SJSA1 (cell line): ENCODE measurements around the gene AMELX. TPM values are rescaled to one million over a fixed set of nuclear protein-coding genes. Genes with fewer than 3 reads are reported as not detected.
A peak's percentile ranks its signal among the peaks of the same experiment; 100 is the strongest.

Experiments
- DNase-seq, 2 experiments: peaks; one replicate each; pipeline ENCODE4 v3.0.0-alpha.2; 2015 to 2020; ENCODE audit warnings: low spot score in 2 of 2, low read depth in 1 of 2
- H3K27ac ChIP-seq: fragments of 250-450 bp; sonication (Bioruptor Pico); 2 replicates; pipeline ENCODE4 v1.5.1; 2020; ENCODE audit warnings: mild to moderate bottlenecking, moderate library complexity
- H3K27me3 ChIP-seq: fragments of 250-450 bp; sonication (Bioruptor Pico); replicated peaks from 2 replicates; pipeline ENCODE4 v1.5.1; 2020; ENCODE audit warnings: mild to moderate bottlenecking, moderate library complexity
- H3K36me3 ChIP-seq: fragments of 250-450 bp; sonication (Bioruptor Pico); 2 replicates; pipeline ENCODE4 v1.5.1; 2020; ENCODE audit warnings: mild to moderate bottlenecking
- H3K4me1 ChIP-seq: fragments of 250-450 bp; sonication (Bioruptor Pico); replicated peaks from 2 replicates; pipeline ENCODE4 v1.6.1; 2021; ENCODE audit warnings: mild to moderate bottlenecking
- H3K4me3 ChIP-seq: fragments of 250-450 bp; sonication (Bioruptor Pico); 2 replicates; pipeline ENCODE4 v1.5.1; 2020; ENCODE audit warnings: mild to moderate bottlenecking
- H3K9me3 ChIP-seq: fragments of 250-450 bp; sonication (Bioruptor Pico); replicated peaks from 2 replicates; pipeline ENCODE4 v1.5.1; 2020; ENCODE audit warnings: mild to moderate bottlenecking
- total RNA-seq: library from RNA; depleted of rRNA; stranded (reverse); fragments of >200 nt; shearing (Covaris generic); gene quantifications from 2 replicates; pipeline ENCODE4 v1.2.3, GENCODE V29; 2014; rRNA removed

The AMELX gene
- not detected in 2 replicates for total RNA-seq

GRCh38 chrX:11293113-11293512, at the start of gene AMELX:
AMELX (plus strand) TSS chrX:11293413; CDS start chrX:11294789, 1,376 bp downstream.
- no peaks in the 10 kb centered on the region for H3K27me3 ChIP-seq
- H3K36me3 ChIP-seq: no peaks in the 10 kb centered on the region
- no peaks in the 10 kb centered on the region for H3K4me1 ChIP-seq
- no peak for DNase-seq
- H3K9me3 ChIP-seq: no peaks in the 10 kb centered on the region
- no peak within 1 kb of the TSS for H3K4me3 ChIP-seq
- no peak within 1 kb of the TSS for H3K27ac ChIP-seq

- no peak for DNase-seq
Measured at GRCh38 chrX:11244636-11245035, 48.6 kb upstream of the AMELX start.

DNA sequence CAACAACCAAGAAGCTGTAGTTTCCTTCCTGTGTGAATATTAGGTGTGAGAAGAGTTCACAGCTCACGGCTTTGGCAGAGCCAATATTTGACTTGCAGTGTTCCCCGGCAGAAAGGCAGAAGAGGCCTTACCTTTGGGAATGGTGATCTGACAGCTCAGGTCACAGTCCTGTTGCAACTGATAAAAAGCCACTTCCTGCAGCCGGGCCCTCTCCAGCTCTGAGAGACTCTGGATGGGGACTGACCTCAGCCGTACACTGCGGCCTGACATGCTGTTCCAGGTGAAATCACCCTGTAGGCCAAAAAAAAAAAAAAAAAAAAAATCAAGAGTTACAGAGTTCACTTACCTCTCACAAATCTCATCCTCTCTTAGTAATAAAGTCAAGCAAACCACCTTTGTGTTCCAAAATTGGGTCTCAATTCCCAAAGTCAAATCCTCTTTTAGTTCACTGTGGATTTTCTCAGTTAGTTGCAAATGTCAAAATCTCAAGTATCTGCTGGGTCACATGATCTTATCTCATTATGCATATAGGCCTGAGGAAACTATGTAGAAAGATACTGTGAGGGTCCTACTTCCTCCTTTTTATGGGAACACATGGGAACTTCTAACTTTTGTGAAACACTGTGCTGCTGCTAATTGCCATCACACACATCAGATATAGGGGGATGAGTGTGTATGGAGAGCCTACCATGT, 38.6 kb upstream of the AMELX start:
- Histone ChIP-seq H3K9me3 (no peaks in the 10 kb centered on the region), H3K27me3 (no peaks in the 10 kb centered on the region), H3K27ac (no peak overlapping the region), H3K4me1 (no peaks in the 10 kb centered on the region), H3K4me3 (no peak overlapping the region), H3K36me3 (no peaks in the 10 kb centered on the region)
- no peak for DNase-seq

More at GRCh38 chrX:11244636-11245035, 48.6 kb upstream of the AMELX start:
- no peak overlapping the region for H3K4me3 ChIP-seq
- no peaks in the 10 kb centered on the region for H3K4me1 ChIP-seq
- H3K9me3 ChIP-seq: no peaks in the 10 kb centered on the region
- H3K27me3 ChIP-seq: no peaks in the 10 kb centered on the region
- H3K36me3 ChIP-seq: no peaks in the 10 kb centered on the region
- no peak overlapping the region for H3K27ac ChIP-seq

GRCh38 chrX:11257290-11257689, 35.9 kb upstream of the AMELX start:
- no peaks in the 10 kb centered on the region for H3K9me3 ChIP-seq
- H3K27ac ChIP-seq: no peak overlapping the region
- no peak overlapping the region for H3K4me3 ChIP-seq
- H3K36me3 ChIP-seq: no peaks in the 10 kb centered on the region
- H3K4me1 ChIP-seq: no peaks in the 10 kb centered on the region
- no peaks in the 10 kb centered on the region for H3K27me3 ChIP-seq
- DNase-seq: no peak

- Histone ChIP-seq H3K27me3 (no peaks in the 10 kb centered on the region), H3K9me3 (no peaks in the 10 kb centered on the region), H3K4me1 (no peaks in the 10 kb centered on the region), H3K4me3 (no peak overlapping the region), H3K36me3 (no peaks in the 10 kb centered on the region), H3K27ac (no peak overlapping the region)
- no peak for DNase-seq
Measured at GRCh38 chrX:11257711-11258110, 35.5 kb upstream of the AMELX start.

GRCh38 chrX:11259437-11259836, 33.8 kb upstream of the AMELX start:
- Histone ChIP-seq H3K4me3 (no peak overlapping the region), H3K9me3 (no peaks in the 10 kb centered on the region), H3K27ac (no peak overlapping the region), H3K36me3 (no peaks in the 10 kb centered on the region), H3K27me3 (no peaks in the 10 kb centered on the region), H3K4me1 (no peaks in the 10 kb centered on the region)
- DNase-seq: no peak

GRCh38 chrX:11261260-11261659, 32.0 kb upstream of the AMELX start:
- Histone ChIP-seq H3K4me1 (no peaks in the 10 kb centered on the region), H3K27me3 (no peaks in the 10 kb centered on the region), H3K36me3 (no peaks in the 10 kb centered on the region), H3K9me3 (no peaks in the 10 kb centered on the region), H3K4me3 (no peak overlapping the region), H3K27ac (no peak overlapping the region)
- DNase-seq: peak in 1 of 2 experiments; percentile 0

DNA sequence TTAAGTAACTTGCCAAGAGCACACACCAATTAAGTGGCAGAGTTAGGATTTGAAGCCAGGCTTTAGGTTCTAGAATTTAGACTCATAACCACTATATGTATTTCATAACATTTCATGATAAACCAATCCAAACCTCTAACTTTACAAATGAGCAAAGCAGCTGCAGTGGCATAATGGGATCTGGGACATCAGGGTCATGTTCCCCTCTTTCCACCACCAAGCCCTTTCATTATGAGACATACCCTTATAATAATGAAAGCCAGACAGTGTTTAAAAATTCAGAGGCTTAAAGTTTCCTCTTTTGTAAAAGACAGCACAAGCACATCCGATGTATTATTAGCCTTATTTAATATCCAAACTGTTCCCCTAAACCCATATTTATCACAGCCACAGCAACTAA, 28.3 kb upstream of the AMELX start:
- Histone ChIP-seq H3K4me3 (no peak overlapping the region), H3K27me3 (no peaks in the 10 kb centered on the region), H3K4me1 (no peaks in the 10 kb centered on the region), H3K9me3 (no peaks in the 10 kb centered on the region), H3K27ac (no peak overlapping the region), H3K36me3 (no peaks in the 10 kb centered on the region)
- DNase-seq: no peak

- Histone ChIP-seq H3K9me3 (no peaks in the 10 kb centered on the region), H3K27ac (no peak overlapping the region), H3K4me3 (no peak overlapping the region), H3K36me3 (no peaks in the 10 kb centered on the region), H3K4me1 (no peaks in the 10 kb centered on the region), H3K27me3 (no peaks in the 10 kb centered on the region)
- DNase-seq: no peak
Measured at GRCh38 chrX:11265352-11265751, 27.9 kb upstream of the AMELX start.

DNA sequence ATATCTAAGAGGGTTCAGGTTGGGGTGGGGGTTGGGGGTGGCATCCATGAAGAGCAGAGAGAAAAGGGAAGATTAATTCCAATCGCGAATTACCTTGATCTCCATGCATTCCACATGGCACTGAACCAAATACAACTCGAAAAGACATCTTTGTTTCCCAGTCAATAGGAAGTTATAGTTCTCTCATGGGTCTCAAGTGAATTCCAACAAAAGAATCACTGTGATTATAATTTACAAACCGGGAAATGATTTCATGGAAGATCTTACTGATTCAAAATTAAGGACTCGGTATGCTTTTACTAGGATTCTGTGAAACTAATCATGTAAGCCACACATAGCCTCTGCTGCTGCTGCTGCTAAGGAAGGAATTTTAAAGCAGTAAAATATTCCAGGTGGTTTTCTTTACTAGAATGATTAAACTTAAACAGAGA, 26.6 kb upstream of the AMELX start:
- no peaks in the 10 kb centered on the region for H3K9me3 ChIP-seq
- no peaks in the 10 kb centered on the region for H3K27me3 ChIP-seq
- H3K36me3 ChIP-seq: no peaks in the 10 kb centered on the region

GRCh38 chrX:11267425-11267824, 25.8 kb upstream of the AMELX start:
- Histone ChIP-seq H3K27me3 (no peaks in the 10 kb centered on the region), H3K36me3 (no peaks in the 10 kb centered on the region), H3K4me3 (no peak overlapping the region), H3K27ac (no peak overlapping the region), H3K4me1 (no peaks in the 10 kb centered on the region), H3K9me3 (no peaks in the 10 kb centered on the region)
- no peak for DNase-seq

More for the DNA sequence above, 26.6 kb upstream of the AMELX start:
- H3K27ac ChIP-seq: no peak overlapping the region
- H3K4me3 ChIP-seq: no peak overlapping the region
- no peaks in the 10 kb centered on the region for H3K4me1 ChIP-seq
- DNase-seq: no peak

DNA sequence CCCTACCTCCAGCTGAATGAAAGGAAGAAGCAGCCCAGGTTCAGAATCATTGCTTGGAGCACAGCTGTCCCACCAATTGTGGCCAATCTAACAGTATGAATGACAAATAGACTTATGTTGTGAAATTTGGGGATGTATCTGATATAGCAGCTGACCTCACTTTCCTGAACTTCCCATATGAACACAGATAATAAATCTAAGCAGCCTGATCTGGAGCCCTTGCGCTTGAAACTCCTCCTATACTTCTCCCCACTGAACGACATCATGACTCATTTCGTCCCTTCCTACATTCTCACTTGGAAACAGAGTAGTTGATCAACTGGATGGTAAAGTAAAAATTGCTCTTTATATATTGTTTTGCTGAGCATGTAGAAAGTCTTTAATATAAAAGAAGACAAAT, 24.2 kb upstream of the AMELX start:
- Histone ChIP-seq H3K36me3 (no peaks in the 10 kb centered on the region), H3K4me3 (no peak overlapping the region), H3K4me1 (no peaks in the 10 kb centered on the region), H3K27ac (no peak overlapping the region), H3K9me3 (no peaks in the 10 kb centered on the region), H3K27me3 (no peaks in the 10 kb centered on the region)
- no peak for DNase-seq

- no peaks in the 10 kb centered on the region for H3K27me3 ChIP-seq
- no peaks in the 10 kb centered on the region for H3K4me1 ChIP-seq
- no peaks in the 10 kb centered on the region for H3K9me3 ChIP-seq
- no peak for DNase-seq
- no peaks in the 10 kb centered on the region for H3K36me3 ChIP-seq
- H3K4me3 ChIP-seq: no peak overlapping the region
- no peak overlapping the region for H3K27ac ChIP-seq
Measured at GRCh38 chrX:11269996-11270395, 23.2 kb upstream of the AMELX start.

DNA sequence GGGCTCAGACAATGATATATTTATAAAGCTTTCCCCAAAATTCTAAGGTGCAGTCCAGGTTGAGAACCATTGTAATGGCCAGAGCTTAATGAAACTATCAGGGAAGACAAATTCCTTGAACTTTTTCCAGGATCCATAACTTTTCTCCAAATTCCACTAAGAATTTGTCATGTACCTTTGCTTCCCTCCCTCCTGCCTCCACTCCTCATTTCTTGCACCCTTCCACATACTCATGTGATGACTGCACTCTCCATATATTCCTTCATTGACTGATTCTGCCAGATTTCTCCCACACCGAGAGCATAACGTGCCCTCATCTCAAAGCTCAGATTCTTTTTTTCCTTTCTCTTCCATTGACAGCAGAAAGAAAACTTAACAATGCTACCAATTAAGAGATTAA, 20.9 kb upstream of the AMELX start:
- H3K27ac ChIP-seq: no peak overlapping the region
- H3K4me3 ChIP-seq: no peak overlapping the region
- no peaks in the 10 kb centered on the region for H3K9me3 ChIP-seq
- no peaks in the 10 kb centered on the region for H3K36me3 ChIP-seq
- no peaks in the 10 kb centered on the region for H3K4me1 ChIP-seq
- DNase-seq: no peak
- H3K27me3 ChIP-seq: no peaks in the 10 kb centered on the region

DNA sequence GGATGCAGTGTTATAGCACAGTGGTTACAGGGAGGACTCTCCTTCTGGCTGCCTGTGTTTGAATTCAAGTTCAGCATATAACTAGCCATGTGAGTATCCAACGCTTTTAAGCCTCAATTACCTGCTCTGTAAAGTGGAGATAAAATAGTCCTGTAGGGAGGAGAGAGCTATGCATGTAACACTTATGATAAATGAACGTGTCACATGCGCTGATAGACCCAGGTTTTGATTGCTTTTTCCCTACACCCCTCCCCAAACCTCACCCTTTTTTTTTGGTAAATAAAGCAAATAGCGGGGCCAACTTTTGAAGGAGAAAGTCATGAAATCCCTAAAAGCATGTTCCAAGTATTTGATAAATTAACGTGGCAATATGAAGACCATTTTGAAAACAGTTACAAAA, 20.4 kb upstream of the AMELX start:
- H3K27me3 ChIP-seq: no peaks in the 10 kb centered on the region

More for the DNA sequence above, 20.4 kb upstream of the AMELX start:
- no peaks in the 10 kb centered on the region for H3K4me1 ChIP-seq
- H3K36me3 ChIP-seq: no peaks in the 10 kb centered on the region
- no peak overlapping the region for H3K4me3 ChIP-seq
- DNase-seq: no peak
- no peaks in the 10 kb centered on the region for H3K9me3 ChIP-seq
- H3K27ac ChIP-seq: no peak overlapping the region
